IPS DF 19.7 (cell line): ENCODE measurements around the gene GNB1L.

Experiments
- DNase-seq: peaks from one replicate; pipeline ENCODE4 v3.0.0-alpha.2; 2013; ENCODE audit warnings: low read depth, low spot score

GNB1L gene

GRCh38 chr22:19762568-19763457 is 91.9 kb downstream of the GNB1L start:
- no peak for DNase-seq

- DNase-seq: no peak
Observed at GRCh38 chr22:19761725-19762567, 92.7 kb downstream of the GNB1L start.

DNA sequence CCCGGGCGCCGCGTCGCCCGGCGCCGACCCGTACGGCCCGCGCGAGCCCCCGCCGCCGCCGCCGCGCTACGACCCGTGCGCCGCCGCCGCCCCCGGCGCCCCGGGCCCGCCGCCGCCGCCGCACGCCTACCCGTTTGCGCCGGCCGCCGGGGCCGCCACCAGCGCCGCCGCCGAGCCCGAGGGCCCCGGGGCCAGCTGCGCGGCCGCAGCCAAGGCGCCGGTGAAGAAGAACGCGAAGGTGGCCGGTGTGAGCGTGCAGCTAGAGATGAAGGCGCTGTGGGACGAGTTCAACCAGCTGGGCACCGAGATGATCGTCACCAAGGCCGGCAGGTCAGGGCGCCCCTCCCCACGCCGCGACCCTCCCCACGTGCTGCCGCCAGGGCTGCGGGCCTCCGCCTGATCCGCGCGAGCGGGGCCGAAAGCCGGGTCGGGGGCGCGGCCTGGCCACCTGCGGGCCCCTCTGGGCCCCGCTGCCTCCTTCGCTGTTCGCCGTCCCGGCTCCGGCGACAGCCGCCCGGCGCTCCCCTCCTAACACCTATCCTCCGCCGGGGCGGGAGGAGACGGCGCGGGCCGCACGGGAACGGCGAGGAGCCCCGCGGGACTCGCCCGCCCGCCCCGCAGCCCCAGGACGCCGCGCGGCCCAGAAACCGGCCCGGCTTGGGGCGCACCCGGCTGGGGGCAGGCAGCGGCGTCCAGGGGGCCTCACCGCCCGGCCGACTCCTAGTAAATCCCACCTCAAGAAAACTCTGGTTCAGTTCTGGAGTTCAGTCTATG is 93.5 kb downstream of the GNB1L start:
- DNase-seq: no peak

GRCh38 chr22:19760058-19760950 is 94.4 kb downstream of the GNB1L start, which contains the start of gene TBX1:
TSS of gene TBX1 (plus strand) at chr22:19760778. CDS start at chr22:19760844, 66 bp downstream.
- no peak for DNase-seq

DNA sequence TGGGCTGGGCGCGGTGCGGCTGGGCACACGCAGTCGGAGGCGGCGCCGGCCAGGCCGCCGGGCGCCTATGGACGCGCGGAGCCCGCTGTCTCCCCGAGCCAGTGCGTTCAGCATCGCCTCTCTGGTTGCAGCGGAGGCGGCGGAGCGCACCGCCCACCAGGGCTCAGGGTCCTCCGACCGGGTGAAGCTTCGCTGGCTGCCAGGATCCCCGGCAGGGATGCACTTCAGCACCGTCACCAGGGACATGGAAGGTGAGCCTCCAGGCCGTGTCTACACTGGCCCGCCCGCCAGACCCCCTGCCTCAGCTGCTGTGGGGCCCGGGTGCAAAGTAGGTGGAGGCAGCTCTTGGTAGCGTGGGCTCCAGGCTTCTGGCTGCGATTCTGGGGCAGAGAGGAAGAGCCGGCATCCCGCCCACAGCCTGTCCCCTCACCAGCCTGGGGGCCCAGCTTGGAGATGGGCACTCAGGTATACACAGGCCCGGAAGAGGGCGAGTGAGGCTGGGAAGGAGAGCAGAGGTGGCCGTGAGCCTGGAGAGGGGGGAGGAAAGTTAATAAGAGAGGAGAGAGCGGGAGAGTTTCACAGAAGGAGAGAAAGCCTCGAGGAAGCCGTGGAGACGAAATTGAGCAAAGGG is 95.1 kb downstream of the GNB1L start:
- no peak for DNase-seq

DNA sequence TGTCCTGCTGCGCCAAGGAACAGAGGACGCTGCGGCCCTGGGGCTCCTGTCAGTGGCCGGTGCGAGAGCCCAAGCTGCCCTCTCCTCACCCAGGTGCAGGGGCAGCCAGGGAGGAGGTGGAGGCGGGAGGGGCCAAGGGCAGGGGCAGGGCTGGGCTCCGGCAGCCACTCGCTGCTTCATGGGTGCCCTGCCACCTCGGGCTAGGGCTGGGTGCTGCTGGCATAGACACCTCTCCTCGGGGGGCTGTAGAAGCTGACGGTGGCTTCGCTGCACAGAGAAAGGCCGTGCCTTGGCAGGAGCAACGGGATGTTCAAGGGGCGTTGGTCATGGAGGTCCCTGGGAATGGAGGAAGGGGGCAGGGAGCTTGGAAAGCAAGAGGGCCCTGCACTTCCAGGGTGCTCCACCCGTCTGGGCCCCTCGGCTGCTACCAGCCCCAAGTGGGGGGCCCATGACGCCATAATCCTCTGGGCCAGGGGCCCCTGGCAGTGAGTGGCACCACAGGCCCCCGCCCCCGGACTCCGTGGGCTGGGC is 95.7 kb downstream of the GNB1L start:
- no peak for DNase-seq

GRCh38 chr22:19757985-19758895 is 96.4 kb downstream of the GNB1L start:
- DNase-seq: no peak

- DNase-seq: no peak
Observed at GRCh38 chr22:19757140-19757984, 97.3 kb downstream of the GNB1L start.

DNA sequence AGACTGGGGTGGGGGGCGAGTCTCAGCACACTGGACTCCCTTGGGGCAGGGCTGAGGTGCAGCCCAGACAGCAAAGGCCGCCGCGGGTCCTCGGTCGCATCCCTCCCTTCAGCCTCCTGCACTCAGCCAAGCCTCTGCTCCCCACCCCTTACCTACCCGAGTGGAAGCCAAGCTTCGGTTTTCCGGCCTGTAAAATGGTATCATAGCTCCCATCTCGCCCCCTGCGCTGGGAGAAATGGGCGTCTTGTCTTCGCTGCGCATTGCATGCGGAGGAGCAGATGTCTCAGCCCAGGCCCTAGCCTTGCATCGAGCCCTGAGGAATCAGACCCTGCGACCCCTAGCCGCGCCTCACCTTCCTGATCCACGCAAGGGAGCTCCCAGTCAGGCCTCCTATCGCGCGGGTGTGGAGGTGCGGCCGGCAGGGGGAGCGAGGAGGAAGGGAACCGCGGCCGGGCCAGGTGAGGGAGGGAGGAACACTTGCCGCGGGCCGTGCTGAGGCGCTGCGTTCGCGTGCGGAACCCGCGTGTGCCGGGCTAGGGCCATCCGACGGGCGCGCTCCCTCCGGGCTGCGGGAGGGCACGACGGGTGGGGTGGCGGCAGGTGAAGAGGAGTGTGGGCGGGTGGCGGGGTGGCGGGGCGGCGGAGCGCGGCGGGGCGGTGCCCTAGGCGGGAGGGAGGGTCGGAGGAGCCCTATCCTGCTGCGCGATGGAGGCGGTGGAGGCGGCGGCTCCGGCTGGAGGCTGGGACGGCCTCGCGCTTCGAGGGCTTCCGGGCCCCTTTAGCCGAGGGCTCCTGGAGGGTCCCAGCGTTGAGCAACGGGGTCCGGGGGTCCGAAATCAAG is 98.2 kb downstream of the GNB1L start:
- no peak for DNase-seq

- no peak for DNase-seq
Observed at GRCh38 chr22:19755722-19756287, 98.9 kb downstream of the GNB1L start.

DNA sequence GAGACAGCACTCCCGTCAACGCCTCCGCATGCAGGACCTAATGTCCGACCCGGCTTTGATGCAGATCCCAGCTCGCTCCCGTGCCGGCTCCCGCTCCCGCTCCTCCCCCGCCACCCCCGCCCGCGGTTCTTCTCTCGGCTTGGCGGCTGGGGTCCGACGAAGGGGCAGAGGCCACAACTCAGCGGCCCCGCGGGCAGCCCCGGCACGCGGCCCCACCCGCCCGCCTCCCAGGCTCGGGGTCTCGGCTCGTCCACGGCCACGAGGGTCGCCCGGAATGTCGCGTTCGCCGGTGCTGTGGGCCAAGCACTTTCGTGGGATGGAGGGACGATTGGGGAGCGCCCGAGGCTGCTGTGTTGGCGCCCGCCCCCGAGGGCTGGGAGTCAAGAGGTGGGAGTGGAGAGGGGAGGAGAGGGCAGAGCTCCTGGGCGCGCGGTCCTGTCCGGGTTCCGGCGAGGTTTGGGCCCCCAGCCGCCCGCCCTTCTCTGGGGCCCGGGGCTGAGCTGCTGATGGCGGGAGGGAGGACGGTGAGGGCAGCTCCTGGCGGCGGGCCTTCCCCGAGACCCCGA is 99.4 kb downstream of the GNB1L start:
- DNase-seq: no peak

DNA sequence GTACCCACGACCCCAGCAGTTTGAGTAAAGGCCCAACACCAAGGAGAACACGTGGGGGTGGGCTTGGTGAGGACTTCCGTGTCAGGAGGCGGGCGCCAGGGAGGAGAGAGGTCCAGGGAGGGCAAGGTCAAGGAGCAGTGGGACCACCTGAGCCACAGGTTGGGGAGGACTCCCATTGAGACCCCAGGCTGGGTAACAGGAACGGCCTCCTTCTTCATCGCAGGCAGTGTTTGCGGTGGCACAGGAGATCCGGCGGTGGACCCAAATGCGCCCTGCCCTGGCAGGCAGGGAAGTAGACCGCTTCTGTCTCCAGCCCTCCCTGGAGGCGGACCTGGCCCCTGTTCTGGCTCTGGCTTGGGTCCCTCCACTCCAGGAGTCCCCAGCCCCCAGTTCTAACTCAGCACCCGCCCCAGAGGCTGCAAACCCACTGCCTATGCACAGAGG is 100.0 kb downstream of the GNB1L start:
- no peak for DNase-seq

GRCh38 chr22:19753996-19754700 is 100.5 kb downstream of the GNB1L start:
- no peak for DNase-seq

- DNase-seq: no peak
Observed at GRCh38 chr22:19753090-19753842, 101.4 kb downstream of the GNB1L start.
